ENCODE data around the gene DDA1. TPM values are rescaled to one million over a fixed set of nuclear protein-coding genes. Genes with fewer than 3 reads are reported as not detected.

Gene DDA1
- total RNA-seq, 4 donors from 2014 or later: 4.6 to 23.5 (median 9.5) TPM

DNA sequence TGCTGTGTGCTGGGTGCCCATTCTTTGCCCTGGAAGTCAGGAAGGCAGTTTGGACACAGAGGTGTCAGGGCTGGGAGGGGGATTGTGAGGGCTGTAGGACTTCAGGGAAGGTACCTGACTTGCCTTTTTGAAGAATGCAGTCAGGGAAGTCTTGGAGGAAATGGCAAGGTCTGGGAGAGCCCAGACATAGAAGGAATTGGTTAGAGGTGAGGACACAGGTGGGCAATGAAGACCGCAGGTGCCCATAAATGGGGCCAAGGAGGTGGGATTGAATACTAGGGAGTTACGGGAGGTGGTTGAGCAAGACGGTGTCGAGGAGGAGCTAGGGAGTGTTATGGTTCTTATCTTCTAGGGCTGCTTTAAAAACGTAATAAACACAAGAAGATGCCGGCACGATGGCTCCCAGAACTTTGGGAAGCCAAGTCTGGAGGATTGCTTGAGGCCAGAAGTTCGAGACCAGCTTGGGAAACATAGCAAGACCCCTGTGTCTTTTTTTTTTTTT, 1.4 kb upstream of the DDA1 start:
- TF ChIP-seq CTCF (IDR thresholded peaks at IDR 0.05; ENCODE audit: low read depth): no peak

DNA sequence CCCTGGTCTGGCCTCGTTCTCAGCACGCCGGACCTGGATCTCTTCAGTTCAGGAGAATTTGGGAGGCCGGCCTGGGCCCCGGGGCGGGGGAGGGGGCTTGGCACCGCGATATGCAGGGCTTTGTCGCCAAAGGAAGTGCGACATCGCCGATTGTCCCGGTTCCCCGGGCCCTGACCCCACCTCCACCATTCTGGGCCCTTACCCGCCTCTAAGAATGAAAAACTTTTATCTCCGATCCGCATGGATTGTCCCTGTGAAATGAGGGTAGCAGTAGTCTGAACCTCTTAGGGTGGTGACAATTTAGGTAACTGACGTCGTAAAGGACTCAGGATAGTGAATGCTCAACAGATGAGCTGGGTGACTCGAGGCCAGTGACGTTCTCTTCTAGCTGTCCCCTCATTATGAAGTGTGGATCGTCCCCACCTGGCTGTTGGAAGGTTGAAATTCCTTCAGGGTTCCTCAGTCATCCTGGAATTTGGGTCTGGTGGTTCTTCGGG, 650 bp downstream of the DDA1 start:
- TF ChIP-seq CTCF (IDR thresholded peaks at IDR 0.05; ENCODE audit: low read depth): no peak

- TF ChIP-seq CTCF (IDR thresholded peaks at IDR 0.05; ENCODE audit: low read depth): no peak
Observed at GRCh38 chr19:17311455-17312188, 2.3 kb downstream of the DDA1 start.

- TF ChIP-seq CTCF (IDR thresholded peaks at IDR 0.05; ENCODE audit: low read depth): no peak
Observed at GRCh38 chr19:17312189-17313113, 3.1 kb downstream of the DDA1 start.

GRCh38 chr19:17314007-17314593, 4.7 kb downstream of the DDA1 start:
- TF ChIP-seq CTCF (IDR thresholded peaks at IDR 0.05; ENCODE audit: low read depth): no peak

DNA sequence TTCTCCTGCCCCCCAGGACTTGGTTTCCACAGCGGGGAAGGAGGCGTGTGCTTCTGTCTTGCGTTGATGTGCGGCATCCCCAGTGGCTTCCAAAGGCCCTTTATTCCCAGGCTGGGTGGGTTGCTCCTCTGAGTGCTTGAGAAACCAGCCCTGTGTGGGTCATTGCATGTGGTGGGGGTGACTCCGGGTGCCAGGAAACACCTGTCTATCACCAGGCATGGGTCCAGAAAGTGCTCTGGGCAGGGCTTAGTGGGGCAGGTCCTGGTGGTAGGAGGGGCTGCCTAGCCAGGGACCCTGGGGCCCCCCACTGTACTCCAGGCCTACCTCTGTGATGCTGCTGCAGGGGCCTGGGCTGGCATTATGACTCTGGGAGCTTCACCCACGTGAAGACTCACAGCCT, 9.6 kb downstream of the DDA1 start:
- TF ChIP-seq CTCF (IDR thresholded peaks at IDR 0.05; ENCODE audit: low read depth): no peak

Data from subcutaneous adipose tissue (tissue), 4 donors.